Prostate gland (tissue), 2 donors: Measurements from ENCODE around the gene PRKCQ. TPM values are rescaled to one million over a fixed set of nuclear protein-coding genes. Genes with fewer than 3 reads are reported as not detected.

Experiments used
- DNase-seq: peaks from one replicate; pipeline ENCODE4 v3.0.0-alpha.2; 2019; ENCODE audit warnings: low spot score
- H3K27ac ChIP-seq, 2 donors: fragments of 200-600 bp; sonication (generic); 2 replicates each; pipeline ENCODE4 v1.5.1; 2017 to 2019
- H3K27me3 ChIP-seq: fragments of 200-600 bp; sonication (generic); replicated peaks from 2 replicates; pipeline ENCODE4 v1.5.1; 2019; ENCODE audit not compliant: insufficient read depth
- H3K36me3 ChIP-seq, 2 donors: fragments of 200-600 bp; sonication (generic); 1 replicate in 1 of 2; 2 replicates in 1 of 2; pipeline versions ENCODE4 v1.5.1 to v1.8.1; 2017 to 2019
- H3K4me1 ChIP-seq: fragments of 200-600 bp; sonication (generic); replicated peaks from 2 replicates; pipeline ENCODE4 v1.5.1; 2019
- H3K4me3 ChIP-seq, 2 donors: fragments of 200-600 bp; sonication (generic); 2 replicates each; pipeline ENCODE4 v1.5.1; 2017 to 2019
- H3K9me3 ChIP-seq: fragments of 200-600 bp; sonication (generic); 2 replicates; pipeline ENCODE4 v1.5.1; 2017
- CTCF ChIP-seq, 4 experiments: fragments of 200-600 bp in 2 of 4; fragments of 450-650 bp in 2 of 4; sonication (generic) in 2 of 4; IDR thresholded peaks; 1 replicate in 3 of 4; 2 replicates in 1 of 4; pipeline ENCODE4 v1.5.1; 2016 to 2019; ENCODE audit warnings: antibody characterized with exemption in 4 of 4, mild to moderate bottlenecking in 2 of 4, moderate library complexity in 2 of 4
- POLR2A ChIP-seq: fragments of 450-650 bp; IDR thresholded peaks from one replicate; pipeline ENCODE4 v1.6.1; 2016; ENCODE audit warnings: antibody characterized with exemption, mild to moderate bottlenecking
- POLR2AphosphoS5 ChIP-seq: sonication (generic); formaldehyde crosslinking; IDR thresholded peaks from one replicate; pipeline ENCODE4 v1.6.1; 2017; ENCODE audit warnings: antibody characterized with exemption
- WGBS: methylation state at CpG from one replicate; pipeline ENCODE4 v1.1.5; 2018; 5-methylcytosine and 5-hydroxymethylcytosine counted together
- intact Hi-C: fragments of 100-400 bp; cut with DNase I; formaldehyde crosslinking; loops from one replicate; pipeline ENCODE4 v1.14.2; 2022
- total RNA-seq, 2 donors: library from RNA; depleted of rRNA; stranded (reverse); fragments of >200 nt; gene quantifications; one replicate each; pipeline ENCODE4 v1.1.0, GENCODE V29; 2016

PRKCQ gene
- total RNA-seq, 2 donors from 2014 or later: 0.87 to 1.4 TPM

- Histone ChIP-seq H3K27ac (no peak overlapping the region), H3K4me3 (no peak overlapping the region), H3K9me3 (no peaks in the 10 kb centered on the region), H3K36me3 (no peaks in the 10 kb centered on the region), H3K27me3 (no peaks in the 10 kb centered on the region), H3K4me1 (no peaks in the 10 kb centered on the region)
- DNase-seq: no peak
- TF ChIP-seq POLR2A (no peak), CTCF (IDR thresholded peaks at IDR 0.05) (no peak), POLR2AphosphoS5 (no peak)
- intact Hi-C loops: no loop called here
- WGBS: 93% methylated on average over 11 of the region's 11 CpGs
Measured at GRCh38 chr10:6470894-6471618, 109.0 kb downstream of the PRKCQ start.

GRCh38 chr10:6469661-6470060 lies 110.4 kb downstream of the PRKCQ start:
- DNase-seq: no peak
- H3K27me3 ChIP-seq: no peaks in the 10 kb centered on the region
- H3K4me3 ChIP-seq: no peak overlapping the region
- H3K27ac ChIP-seq: no peak overlapping the region
- intact Hi-C loops: no loop called here
- no peaks in the 10 kb centered on the region for H3K36me3 ChIP-seq
- no peak for TF ChIP-seq CTCF (IDR thresholded peaks at IDR 0.05)
- no peak for TF ChIP-seq POLR2AphosphoS5
- no peak for TF ChIP-seq POLR2A
- no peaks in the 10 kb centered on the region for H3K4me1 ChIP-seq
- no peaks in the 10 kb centered on the region for H3K9me3 ChIP-seq

- no peaks in the 10 kb centered on the region for H3K4me1 ChIP-seq
- H3K36me3 ChIP-seq: no peaks in the 10 kb centered on the region
- TF ChIP-seq POLR2A (no peak), CTCF (IDR thresholded peaks at IDR 0.05) (no peak), POLR2AphosphoS5 (no peak)
- intact Hi-C loops: no loop called here
- H3K9me3 ChIP-seq: no peaks in the 10 kb centered on the region
- H3K27me3 ChIP-seq: no peaks in the 10 kb centered on the region
- 82% methylated on average over 7 of the region's 7 CpGs for WGBS
- DNase-seq: no peak
- no peak overlapping the region for H3K27ac ChIP-seq
- H3K4me3 ChIP-seq: no peak overlapping the region
Measured at GRCh38 chr10:6465854-6466601, 114.0 kb downstream of the PRKCQ start.

- TF ChIP-seq CTCF (IDR thresholded peaks at IDR 0.05) (no peak), POLR2A (no peak), POLR2AphosphoS5 (no peak)
- Histone ChIP-seq H3K27me3 (no peaks in the 10 kb centered on the region), H3K9me3 (no peaks in the 10 kb centered on the region), H3K4me1 (no peaks in the 10 kb centered on the region), H3K4me3 (no peak overlapping the region), H3K27ac (no peak overlapping the region), H3K36me3 (no peaks in the 10 kb centered on the region)
- DNase-seq: no peak
- intact Hi-C loops: no loop called here
- WGBS: 86% methylated on average over 7 of the region's 7 CpGs
Measured at GRCh38 chr10:6465437-6465836, 114.6 kb downstream of the PRKCQ start.
